ENCODE results near the gene HS6ST2. TPM values are rescaled to one million over a fixed set of nuclear protein-coding genes. Genes with fewer than 3 reads are reported as not detected.

HS6ST2 gene
- total RNA-seq, 2 donors from 2014 or later = not detected

GRCh38 chrX:132728296-132728695 is 230.1 kb downstream of the HS6ST2 start:
- H3K36me3 ChIP-seq = no peaks in the 10 kb centered on the region
- H3K4me3 ChIP-seq = no peak overlapping the region
- H3K27me3 ChIP-seq (replicated peaks; ENCODE audit: insufficient read depth) = no peaks in the 10 kb centered on the region
- H3K4me1 ChIP-seq (ENCODE audit: control insufficient read depth in 1 of 2, low read depth in 2 of 2) = no peaks in the 10 kb centered on the region
- ATAC-seq (ENCODE audit: insufficient number of reproducible peaks, low FRiP score, low read depth) = no peak
- no peak overlapping the region for H3K27ac ChIP-seq
- no peak for DNase-seq (ENCODE audit: low spot score)
- H3K9me3 ChIP-seq = no peaks in the 10 kb centered on the region
- TF ChIP-seq CTCF (IDR thresholded peaks at IDR 0.05) = no peak

GRCh38 chrX:132718431-132718958 is 239.9 kb downstream of the HS6ST2 start:
- no peaks in the 10 kb centered on the region for H3K27me3 ChIP-seq (replicated peaks; ENCODE audit: insufficient read depth)
- ATAC-seq (ENCODE audit: insufficient number of reproducible peaks, low FRiP score, low read depth) = no peak
- DNase-seq (ENCODE audit: low spot score) = no peak
- H3K36me3 ChIP-seq = no peaks in the 10 kb centered on the region
- no peaks in the 10 kb centered on the region for H3K9me3 ChIP-seq
- H3K4me3 ChIP-seq = no peak overlapping the region
- H3K4me1 ChIP-seq (ENCODE audit: control insufficient read depth in 1 of 2, low read depth in 2 of 2) = no peaks in the 10 kb centered on the region
- no peak overlapping the region for H3K27ac ChIP-seq
- TF ChIP-seq CTCF (IDR thresholded peaks at IDR 0.05) = no peak

- H3K27me3 ChIP-seq (replicated peaks; ENCODE audit: insufficient read depth) = no peaks in the 10 kb centered on the region
- no peak for ATAC-seq (ENCODE audit: insufficient number of reproducible peaks, low FRiP score, low read depth)
- TF ChIP-seq CTCF (IDR thresholded peaks at IDR 0.05) = no peak
- no peaks in the 10 kb centered on the region for H3K36me3 ChIP-seq
- no peak for DNase-seq (ENCODE audit: low spot score)
- H3K27ac ChIP-seq = no peak overlapping the region
- no peaks in the 10 kb centered on the region for H3K9me3 ChIP-seq
- no peak overlapping the region for H3K4me3 ChIP-seq
- no peaks in the 10 kb centered on the region for H3K4me1 ChIP-seq (ENCODE audit: control insufficient read depth in 1 of 2, low read depth in 2 of 2)
Measured at GRCh38 chrX:132716006-132716405, 242.4 kb downstream of the HS6ST2 start.

- ATAC-seq (ENCODE audit: insufficient number of reproducible peaks, low FRiP score, low read depth) = no peak
- H3K27ac ChIP-seq = no peak overlapping the region
- no peaks in the 10 kb centered on the region for H3K27me3 ChIP-seq (replicated peaks; ENCODE audit: insufficient read depth)
- DNase-seq (ENCODE audit: low spot score) = no peak
- H3K4me3 ChIP-seq = no peak overlapping the region
- TF ChIP-seq CTCF (IDR thresholded peaks at IDR 0.05) = no peak
- H3K4me1 ChIP-seq (ENCODE audit: control insufficient read depth in 1 of 2, low read depth in 2 of 2) = no peaks in the 10 kb centered on the region
- no peaks in the 10 kb centered on the region for H3K36me3 ChIP-seq
- H3K9me3 ChIP-seq = no peaks in the 10 kb centered on the region
Measured at GRCh38 chrX:132714913-132715312, 243.5 kb downstream of the HS6ST2 start.

GRCh38 chrX:132712350-132712749 is 246.1 kb downstream of the HS6ST2 start:
- Histone ChIP-seq H3K36me3 (no peaks in the 10 kb centered on the region), H3K27ac (no peak overlapping the region), H3K4me3 (no peak overlapping the region), H3K27me3 (replicated peaks; ENCODE audit: insufficient read depth) (no peaks in the 10 kb centered on the region), H3K9me3 (no peaks in the 10 kb centered on the region), H3K4me1 (ENCODE audit: control insufficient read depth in 1 of 2, low read depth in 2 of 2) (no peaks in the 10 kb centered on the region)
- DNase-seq (ENCODE audit: low spot score) (no peak), ATAC-seq (ENCODE audit: insufficient number of reproducible peaks, low FRiP score, low read depth) (no peak)
- TF ChIP-seq CTCF (IDR thresholded peaks at IDR 0.05) = no peak

Data from thoracic aorta (tissue), 2 donors.